HepG2 (cell line): ENCODE data around the gene RAB11FIP5. TPM values are rescaled to one million over a fixed set of nuclear protein-coding genes. Genes with fewer than 3 reads are reported as not detected.

ENCODE experiments used
- NR2C2 ChIP-seq: sonication (generic); formaldehyde crosslinking; IDR thresholded peaks from 2 replicates; pipeline ENCODE4 v1.4.0; 2020; ENCODE audit warnings: missing genetic modification reagents, mild to moderate bottlenecking, moderate library complexity, borderline replicate concordance
- PRPF4 ChIP-seq: fragments of 200-400 bp; formaldehyde crosslinking; IDR thresholded peaks from 2 replicates; pipeline ENCODE4 v1.6.1; 2016; ENCODE audit warnings: low read length, low read depth; ENCODE audit not compliant: poor library complexity, severe bottlenecking
- SALL2 ChIP-seq: sonication (generic); formaldehyde crosslinking; IDR thresholded peaks from 2 replicates; pipeline ENCODE4 v1.8.1; 2023; ENCODE audit warnings: mild to moderate bottlenecking, missing genetic modification reagents, inconsistent platforms
- SPEN ChIP-seq: sonication (generic); formaldehyde crosslinking; IDR thresholded peaks from 2 replicates; pipeline ENCODE4 v1.5.1; 2020; ENCODE audit warnings: low read depth, mild to moderate bottlenecking, missing genetic modification reagents
- TOE1 ChIP-seq: sonication (generic); formaldehyde crosslinking; IDR thresholded peaks from 2 replicates; pipeline ENCODE4 v1.4.0; 2020; ENCODE audit warnings: mild to moderate bottlenecking, missing genetic modification reagents
- ZFAT ChIP-seq: sonication (generic); formaldehyde crosslinking; conservative IDR thresholded peaks from 2 replicates; pipeline ENCODE4 v1.8.1; 2023; ENCODE audit warnings: missing genetic modification reagents, inconsistent platforms
- ZNF331 ChIP-seq: sonication (generic); formaldehyde crosslinking; IDR thresholded peaks from 2 replicates; pipeline ENCODE4 v1.4.0; 2020; ENCODE audit warnings: missing genetic modification reagents
- ZNF501 ChIP-seq: sonication (generic); formaldehyde crosslinking; IDR thresholded peaks from 2 replicates; pipeline ENCODE4 v1.5.1; 2020; ENCODE audit warnings: mild to moderate bottlenecking, moderate library complexity, missing genetic modification reagents
- ZNF563 ChIP-seq: sonication (generic); formaldehyde crosslinking; IDR thresholded peaks from 2 replicates; pipeline ENCODE4 v1.8.0; 2022; ENCODE audit warnings: mild to moderate bottlenecking, moderate library complexity, missing genetic modification reagents
- ZNF572 ChIP-seq: sonication (generic); formaldehyde crosslinking; IDR thresholded peaks from 2 replicates; pipeline ENCODE4 v1.5.1; 2020; ENCODE audit warnings: mild to moderate bottlenecking, missing genetic modification reagents
- ZSCAN25 ChIP-seq: sonication (generic); formaldehyde crosslinking; IDR thresholded peaks from 2 replicates; pipeline ENCODE4 v1.8.0; 2022; ENCODE audit warnings: mild to moderate bottlenecking, missing genetic modification reagents
- polyA plus RNA-seq, 8 experiments: library from polyadenylated mRNA; depleted of rRNA in 3 of 8; stranded (reverse) in 7 of 8; unstranded in 1 of 8; fragments of >200 nt; fragmentation: Illumina TruSeq in 4 of 8; extraction: Trizol in 4 of 8; gene quantifications; 2 replicates each; pipeline versions ENCODE4 v1.2.1 to v1.2.3, GENCODE V29; 2011 to 2016; ENCODE audit warnings: low read depth in 4 of 8, missing spikeins in 1 of 8, mixed read lengths in 1 of 8; ENCODE audit not compliant: insufficient read depth in 1 of 8
- total RNA-seq, 5 experiments: library from RNA; depleted of rRNA; stranded (reverse); fragments of >200 nt; fragmentation: Illumina TruSeq; extraction: Trizol; gene quantifications; 2 replicates each; pipeline ENCODE4 v1.2.3, GENCODE V29; 2016; ENCODE audit warnings: low read depth in 1 of 5
- TF ChIP-seq, protein P1 (sequence below): sonication (generic); formaldehyde crosslinking; IDR thresholded peaks from 2 replicates; pipeline ENCODE4 v1.5.0; 2020; ENCODE audit warnings: missing genetic modification reagents
- TF ChIP-seq, protein P2 (sequence below): sonication (generic); formaldehyde crosslinking; IDR thresholded peaks from one replicate; pipeline ENCODE4 v1.5.1; 2020; ENCODE audit warnings: mild to moderate bottlenecking, missing genetic modification reagents; ENCODE audit errors: not compliant biosample characterization
- TF ChIP-seq, protein P3 (sequence below): sonication (generic); formaldehyde crosslinking; conservative IDR thresholded peaks from 2 replicates; pipeline ENCODE4 v1.5.0; 2020; ENCODE audit warnings: missing genetic modification reagents
- TF ChIP-seq, protein P4 (sequence below): sonication (generic); formaldehyde crosslinking; IDR thresholded peaks from 2 replicates; pipeline ENCODE4 v1.4.0; 2020; ENCODE audit warnings: missing genetic modification reagents

RAB11FIP5 gene
- total and polyA plus RNA-seq, 2 of the 13 experiments (the other 11 are each of a cell fraction or from before 2014, with no cell fraction given): 9.4 to 22.9 TPM

DNA sequence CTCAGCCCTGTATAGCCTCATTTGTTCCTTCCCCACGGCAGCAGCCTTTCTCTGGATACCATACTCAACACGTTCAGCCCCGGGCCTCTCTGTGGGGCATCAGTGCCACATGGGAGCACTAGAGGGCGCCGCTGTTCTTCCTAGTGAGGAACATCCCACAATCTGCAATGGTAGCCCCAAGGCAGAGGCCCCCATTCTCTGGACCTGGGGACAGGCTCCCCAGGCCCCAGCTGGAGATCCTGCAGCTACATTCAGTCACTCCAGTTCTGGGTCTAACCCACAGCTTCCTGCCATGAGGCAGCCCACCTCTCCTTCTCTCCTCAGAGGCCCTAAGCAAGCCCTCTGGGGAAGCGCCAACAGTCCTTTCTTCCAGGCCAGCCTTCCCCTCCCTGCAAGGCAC is 27.1 kb downstream of the RAB11FIP5 start (continued):
- no peak for TF ChIP-seq NR2C2 (CRISPR knock-in tag)
- TF ChIP-seq, protein P1, sequence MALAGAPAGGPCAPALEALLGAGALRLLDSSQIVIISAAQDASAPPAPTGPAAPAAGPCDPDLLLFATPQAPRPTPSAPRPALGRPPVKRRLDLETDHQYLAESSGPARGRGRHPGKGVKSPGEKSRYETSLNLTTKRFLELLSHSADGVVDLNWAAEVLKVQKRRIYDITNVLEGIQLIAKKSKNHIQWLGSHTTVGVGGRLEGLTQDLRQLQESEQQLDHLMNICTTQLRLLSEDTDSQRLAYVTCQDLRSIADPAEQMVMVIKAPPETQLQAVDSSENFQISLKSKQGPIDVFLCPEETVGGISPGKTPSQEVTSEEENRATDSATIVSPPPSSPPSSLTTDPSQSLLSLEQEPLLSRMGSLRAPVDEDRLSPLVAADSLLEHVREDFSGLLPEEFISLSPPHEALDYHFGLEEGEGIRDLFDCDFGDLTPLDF (CRISPR knock-in tag): no peak
- TF ChIP-seq, protein P2, sequence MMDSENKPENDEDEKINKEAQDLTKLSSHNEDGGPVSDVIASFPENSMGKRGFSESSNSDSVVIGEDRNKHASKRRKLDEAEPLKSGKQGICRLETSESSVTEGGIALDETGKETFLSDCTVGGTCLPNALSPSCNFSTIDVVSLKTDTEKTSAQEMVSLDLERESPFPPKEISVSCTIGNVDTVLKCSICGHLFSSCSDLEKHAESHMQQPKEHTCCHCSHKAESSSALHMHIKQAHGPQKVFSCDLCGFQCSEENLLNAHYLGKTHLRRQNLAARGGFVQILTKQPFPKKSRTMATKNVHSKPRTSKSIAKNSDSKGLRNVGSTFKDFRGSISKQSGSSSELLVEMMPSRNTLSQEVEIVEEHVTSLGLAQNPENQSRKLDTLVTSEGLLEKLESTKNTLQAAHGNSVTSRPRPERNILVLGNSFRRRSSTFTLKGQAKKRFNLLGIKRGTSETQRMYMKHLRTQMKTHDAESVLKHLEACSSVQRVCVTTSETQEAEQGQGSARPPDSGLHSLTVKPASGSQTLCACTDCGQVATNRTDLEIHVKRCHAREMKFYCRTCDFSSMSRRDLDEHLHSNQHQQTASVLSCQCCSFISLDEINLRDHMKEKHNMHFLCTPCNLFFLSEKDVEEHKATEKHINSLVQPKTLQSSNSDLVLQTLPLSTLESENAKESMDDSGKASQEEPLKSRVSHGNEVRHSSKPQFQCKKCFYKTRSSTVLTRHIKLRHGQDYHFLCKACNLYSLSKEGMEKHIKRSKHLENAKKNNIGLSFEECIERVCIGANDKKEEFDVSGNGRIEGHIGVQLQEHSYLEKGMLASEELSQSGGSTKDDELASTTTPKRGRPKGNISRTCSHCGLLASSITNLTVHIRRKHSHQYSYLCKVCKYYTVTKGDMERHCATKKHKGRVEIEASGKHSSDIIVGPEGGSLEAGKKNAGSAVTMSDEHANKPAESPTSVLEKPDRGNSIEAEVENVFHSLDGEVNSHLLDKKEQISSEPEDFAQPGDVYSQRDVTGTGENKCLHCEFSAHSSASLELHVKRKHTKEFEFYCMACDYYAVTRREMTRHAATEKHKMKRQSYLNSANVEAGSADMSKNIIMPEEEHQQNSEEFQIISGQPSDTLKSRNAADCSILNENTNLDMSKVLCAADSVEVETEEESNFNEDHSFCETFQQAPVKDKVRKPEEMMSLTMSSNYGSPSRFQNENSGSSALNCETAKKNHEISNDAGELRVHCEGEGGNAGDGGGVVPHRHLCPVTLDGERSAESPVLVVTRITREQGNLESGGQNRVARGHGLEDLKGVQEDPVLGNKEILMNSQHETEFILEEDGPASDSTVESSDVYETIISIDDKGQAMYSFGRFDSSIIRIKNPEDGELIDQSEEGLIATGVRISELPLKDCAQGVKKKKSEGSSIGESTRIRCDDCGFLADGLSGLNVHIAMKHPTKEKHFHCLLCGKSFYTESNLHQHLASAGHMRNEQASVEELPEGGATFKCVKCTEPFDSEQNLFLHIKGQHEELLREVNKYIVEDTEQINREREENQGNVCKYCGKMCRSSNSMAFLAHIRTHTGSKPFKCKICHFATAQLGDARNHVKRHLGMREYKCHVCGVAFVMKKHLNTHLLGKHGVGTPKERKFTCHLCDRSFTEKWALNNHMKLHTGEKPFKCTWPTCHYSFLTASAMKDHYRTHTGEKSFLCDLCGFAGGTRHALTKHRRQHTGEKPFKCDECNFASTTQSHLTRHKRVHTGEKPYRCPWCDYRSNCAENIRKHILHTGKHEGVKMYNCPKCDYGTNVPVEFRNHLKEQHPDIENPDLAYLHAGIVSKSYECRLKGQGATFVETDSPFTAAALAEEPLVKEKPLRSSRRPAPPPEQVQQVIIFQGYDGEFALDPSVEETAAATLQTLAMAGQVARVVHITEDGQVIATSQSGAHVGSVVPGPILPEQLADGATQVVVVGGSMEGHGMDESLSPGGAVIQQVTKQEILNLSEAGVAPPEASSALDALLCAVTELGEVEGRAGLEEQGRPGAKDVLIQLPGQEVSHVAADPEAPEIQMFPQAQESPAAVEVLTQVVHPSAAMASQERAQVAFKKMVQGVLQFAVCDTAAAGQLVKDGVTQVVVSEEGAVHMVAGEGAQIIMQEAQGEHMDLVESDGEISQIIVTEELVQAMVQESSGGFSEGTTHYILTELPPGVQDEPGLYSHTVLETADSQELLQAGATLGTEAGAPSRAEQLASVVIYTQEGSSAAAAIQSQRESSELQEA (CRISPR knock-in tag): no peak
- TF ChIP-seq ZNF331 (CRISPR knock-in tag): no peak
- TF ChIP-seq, protein P3, sequence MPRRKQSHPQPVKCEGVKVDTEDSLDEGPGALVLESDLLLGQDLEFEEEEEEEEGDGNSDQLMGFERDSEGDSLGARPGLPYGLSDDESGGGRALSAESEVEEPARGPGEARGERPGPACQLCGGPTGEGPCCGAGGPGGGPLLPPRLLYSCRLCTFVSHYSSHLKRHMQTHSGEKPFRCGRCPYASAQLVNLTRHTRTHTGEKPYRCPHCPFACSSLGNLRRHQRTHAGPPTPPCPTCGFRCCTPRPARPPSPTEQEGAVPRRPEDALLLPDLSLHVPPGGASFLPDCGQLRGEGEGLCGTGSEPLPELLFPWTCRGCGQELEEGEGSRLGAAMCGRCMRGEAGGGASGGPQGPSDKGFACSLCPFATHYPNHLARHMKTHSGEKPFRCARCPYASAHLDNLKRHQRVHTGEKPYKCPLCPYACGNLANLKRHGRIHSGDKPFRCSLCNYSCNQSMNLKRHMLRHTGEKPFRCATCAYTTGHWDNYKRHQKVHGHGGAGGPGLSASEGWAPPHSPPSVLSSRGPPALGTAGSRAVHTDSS: no peak
- TF ChIP-seq, protein P4, sequence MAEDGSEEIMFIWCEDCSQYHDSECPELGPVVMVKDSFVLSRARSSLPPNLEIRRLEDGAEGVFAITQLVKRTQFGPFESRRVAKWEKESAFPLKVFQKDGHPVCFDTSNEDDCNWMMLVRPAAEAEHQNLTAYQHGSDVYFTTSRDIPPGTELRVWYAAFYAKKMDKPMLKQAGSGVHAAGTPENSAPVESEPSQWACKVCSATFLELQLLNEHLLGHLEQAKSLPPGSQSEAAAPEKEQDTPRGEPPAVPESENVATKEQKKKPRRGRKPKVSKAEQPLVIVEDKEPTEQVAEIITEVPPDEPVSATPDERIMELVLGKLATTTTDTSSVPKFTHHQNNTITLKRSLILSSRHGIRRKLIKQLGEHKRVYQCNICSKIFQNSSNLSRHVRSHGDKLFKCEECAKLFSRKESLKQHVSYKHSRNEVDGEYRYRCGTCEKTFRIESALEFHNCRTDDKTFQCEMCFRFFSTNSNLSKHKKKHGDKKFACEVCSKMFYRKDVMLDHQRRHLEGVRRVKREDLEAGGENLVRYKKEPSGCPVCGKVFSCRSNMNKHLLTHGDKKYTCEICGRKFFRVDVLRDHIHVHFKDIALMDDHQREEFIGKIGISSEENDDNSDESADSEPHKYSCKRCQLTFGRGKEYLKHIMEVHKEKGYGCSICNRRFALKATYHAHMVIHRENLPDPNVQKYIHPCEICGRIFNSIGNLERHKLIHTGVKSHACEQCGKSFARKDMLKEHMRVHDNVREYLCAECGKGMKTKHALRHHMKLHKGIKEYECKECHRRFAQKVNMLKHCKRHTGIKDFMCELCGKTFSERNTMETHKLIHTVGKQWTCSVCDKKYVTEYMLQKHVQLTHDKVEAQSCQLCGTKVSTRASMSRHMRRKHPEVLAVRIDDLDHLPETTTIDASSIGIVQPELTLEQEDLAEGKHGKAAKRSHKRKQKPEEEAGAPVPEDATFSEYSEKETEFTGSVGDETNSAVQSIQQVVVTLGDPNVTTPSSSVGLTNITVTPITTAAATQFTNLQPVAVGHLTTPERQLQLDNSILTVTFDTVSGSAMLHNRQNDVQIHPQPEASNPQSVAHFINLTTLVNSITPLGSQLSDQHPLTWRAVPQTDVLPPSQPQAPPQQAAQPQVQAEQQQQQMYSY (CRISPR knock-in tag): no peak
- no peak for TF ChIP-seq SPEN (CRISPR knock-in tag)
- TF ChIP-seq ZNF501: peak; percentile 53
- TF ChIP-seq PRPF4: no peak
- TF ChIP-seq ZSCAN25 (CRISPR knock-in tag): peak; percentile 61; the same call in 1 of the 2 replicates
- TF ChIP-seq ZNF563: no peak
- no peak for TF ChIP-seq SALL2 (CRISPR knock-in tag)
- TF ChIP-seq ZFAT: no peak
- no peak for TF ChIP-seq ZNF572 (CRISPR knock-in tag)
- TF ChIP-seq TOE1 (CRISPR knock-in tag): no peak
